NCI-H748 (cell line): ENCODE data around the gene ARMC8.

Experiments
- DNase-seq: peaks from one replicate; lab custom pipeline; 2025; ENCODE audit not compliant: unreplicated experiment; lab: John Stamatoyannopoulos, UW

ARMC8 gene

GRCh38 chr3:138199851-138200250, 12.8 kb downstream of the ARMC8 start:
- no peak for DNase-seq

GRCh38 chr3:138200424-138200823, 13.3 kb downstream of the ARMC8 start:
- DNase-seq: no peak

GRCh38 chr3:138202945-138203701, 16.0 kb downstream of the ARMC8 start:
- DNase-seq: no peak

GRCh38 chr3:138203938-138204337, 16.8 kb downstream of the ARMC8 start:
- no peak for DNase-seq

- DNase-seq: no peak
Measured at GRCh38 chr3:138205527-138205926, 18.4 kb downstream of the ARMC8 start.

GRCh38 chr3:138206196-138206595, 19.1 kb downstream of the ARMC8 start:
- DNase-seq: no peak

GRCh38 chr3:138210528-138210927, 23.4 kb downstream of the ARMC8 start:
- no peak for DNase-seq

GRCh38 chr3:138213398-138214085, 26.4 kb downstream of the ARMC8 start:
- DNase-seq: no peak

GRCh38 chr3:138219255-138219654, 32.2 kb downstream of the ARMC8 start:
- DNase-seq: no peak

- no peak for DNase-seq
Measured at GRCh38 chr3:138220242-138220641, 33.1 kb downstream of the ARMC8 start.

- no peak for DNase-seq
Measured at GRCh38 chr3:138220788-138221187, 33.7 kb downstream of the ARMC8 start.

- no peak for DNase-seq
Measured at GRCh38 chr3:138222131-138222941, 35.2 kb downstream of the ARMC8 start.

- no peak for DNase-seq
Measured at GRCh38 chr3:138222942-138223287, 35.8 kb downstream of the ARMC8 start.

GRCh38 chr3:138227650-138228049, 40.5 kb downstream of the ARMC8 start:
- no peak for DNase-seq

- no peak for DNase-seq
Measured at GRCh38 chr3:138230525-138230924, 43.4 kb downstream of the ARMC8 start.

GRCh38 chr3:138232705-138233364, 45.7 kb downstream of the ARMC8 start:
- no peak for DNase-seq

GRCh38 chr3:138234401-138235179, 47.5 kb downstream of the ARMC8 start:
- no peak for DNase-seq

- DNase-seq: no peak
Measured at GRCh38 chr3:138238711-138239110, 51.6 kb downstream of the ARMC8 start.

GRCh38 chr3:138241061-138241460, 54.0 kb downstream of the ARMC8 start:
- no peak for DNase-seq

- no peak for DNase-seq
Measured at GRCh38 chr3:138241676-138242075, 54.6 kb downstream of the ARMC8 start.

- no peak for DNase-seq
Measured at GRCh38 chr3:138242466-138242865, 55.4 kb downstream of the ARMC8 start.
